Peyer's patch (tissue), 4 donors: Measurements from ENCODE around the gene SLC5A11. TPM values are rescaled to one million over a fixed set of nuclear protein-coding genes. Genes with fewer than 3 reads are reported as not detected.

ENCODE experiments used
- DNase-seq, 3 donors: peaks; one replicate each; pipeline ENCODE4 v3.0.0-alpha.2; 2017 to 2019
- H3K27ac ChIP-seq, 4 donors: fragments of 200-600 bp; sonication (generic); one replicate each; pipeline ENCODE4 v1.5.1; 2016 to 2019
- H3K27me3 ChIP-seq, 2 donors: fragments of 200-600 bp; sonication (generic); one replicate each; pipeline ENCODE4 v1.5.1; 2019
- H3K36me3 ChIP-seq, 3 donors: fragments of 200-600 bp; sonication (generic); one replicate each; pipeline ENCODE4 v1.5.1; 2016 to 2019
- H3K4me1 ChIP-seq, 4 donors: fragments of 200-600 bp; sonication (generic); one replicate each; pipeline ENCODE4 v1.5.1; 2016 to 2019
- H3K4me3 ChIP-seq, 4 donors: fragments of 200-600 bp; sonication (generic); 1 replicate in 3 of 4; 2 replicates in 1 of 4; pipeline ENCODE4 v1.5.1; 2016 to 2019; ENCODE audit warnings: mild to moderate bottlenecking in 1 of 4
- H3K9me3 ChIP-seq, 4 donors: fragments of 200-600 bp; sonication (generic); one replicate each; pipeline ENCODE4 v1.5.1; 2016 to 2019; ENCODE audit warnings: mild to moderate bottlenecking in 1 of 4
- POLR2A ChIP-seq, 2 donors: fragments of 450-650 bp; IDR thresholded peaks; one replicate each; pipeline ENCODE4 v1.5.1; 2017; ENCODE audit warnings: antibody characterized with exemption in 2 of 2, mild to moderate bottlenecking in 2 of 2, moderate library complexity in 2 of 2
- total RNA-seq, 4 donors: library from RNA; depleted of rRNA; stranded (reverse); fragments of >200 nt; gene quantifications; one replicate each; pipeline ENCODE4 v1.1.0, GENCODE V29; 2016
- TF ChIP-seq, protein P1 (sequence below), 6 experiments: fragments of 450-650 bp in 4 of 6; fragments of 200-600 bp in 2 of 6; sonication (generic) in 1 of 6; IDR thresholded peaks; one replicate each; pipeline ENCODE4 v1.5.1; 2017 to 2019; ENCODE audit warnings: antibody characterized with exemption in 6 of 6, mild to moderate bottlenecking in 3 of 6, moderate library complexity in 1 of 6

The SLC5A11 gene
- total RNA-seq, 4 donors from 2014 or later: 1.7 to 138 (median 88.6) TPM

- Histone ChIP-seq H3K27me3 (no peaks in the 10 kb centered on the region), H3K27ac (no peak overlapping the region), H3K4me1 (peaks cover 0 to 22% (median 0%) of the 10 kb centered on the region in 4 donors), H3K36me3 (no peaks in the 10 kb centered on the region), H3K9me3 (no peaks in the 10 kb centered on the region), H3K4me3 (no peak overlapping the region)
- no peak for TF ChIP-seq POLR2A (IDR thresholded peaks at IDR 0.05)
- TF ChIP-seq, protein P1, sequence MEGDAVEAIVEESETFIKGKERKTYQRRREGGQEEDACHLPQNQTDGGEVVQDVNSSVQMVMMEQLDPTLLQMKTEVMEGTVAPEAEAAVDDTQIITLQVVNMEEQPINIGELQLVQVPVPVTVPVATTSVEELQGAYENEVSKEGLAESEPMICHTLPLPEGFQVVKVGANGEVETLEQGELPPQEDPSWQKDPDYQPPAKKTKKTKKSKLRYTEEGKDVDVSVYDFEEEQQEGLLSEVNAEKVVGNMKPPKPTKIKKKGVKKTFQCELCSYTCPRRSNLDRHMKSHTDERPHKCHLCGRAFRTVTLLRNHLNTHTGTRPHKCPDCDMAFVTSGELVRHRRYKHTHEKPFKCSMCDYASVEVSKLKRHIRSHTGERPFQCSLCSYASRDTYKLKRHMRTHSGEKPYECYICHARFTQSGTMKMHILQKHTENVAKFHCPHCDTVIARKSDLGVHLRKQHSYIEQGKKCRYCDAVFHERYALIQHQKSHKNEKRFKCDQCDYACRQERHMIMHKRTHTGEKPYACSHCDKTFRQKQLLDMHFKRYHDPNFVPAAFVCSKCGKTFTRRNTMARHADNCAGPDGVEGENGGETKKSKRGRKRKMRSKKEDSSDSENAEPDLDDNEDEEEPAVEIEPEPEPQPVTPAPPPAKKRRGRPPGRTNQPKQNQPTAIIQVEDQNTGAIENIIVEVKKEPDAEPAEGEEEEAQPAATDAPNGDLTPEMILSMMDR (IDR thresholded peaks at IDR 0.05): no peak
- no peak for DNase-seq
Measured at GRCh38 chr16:24851700-24852099, 5.9 kb downstream of the SLC5A11 start.

DNA sequence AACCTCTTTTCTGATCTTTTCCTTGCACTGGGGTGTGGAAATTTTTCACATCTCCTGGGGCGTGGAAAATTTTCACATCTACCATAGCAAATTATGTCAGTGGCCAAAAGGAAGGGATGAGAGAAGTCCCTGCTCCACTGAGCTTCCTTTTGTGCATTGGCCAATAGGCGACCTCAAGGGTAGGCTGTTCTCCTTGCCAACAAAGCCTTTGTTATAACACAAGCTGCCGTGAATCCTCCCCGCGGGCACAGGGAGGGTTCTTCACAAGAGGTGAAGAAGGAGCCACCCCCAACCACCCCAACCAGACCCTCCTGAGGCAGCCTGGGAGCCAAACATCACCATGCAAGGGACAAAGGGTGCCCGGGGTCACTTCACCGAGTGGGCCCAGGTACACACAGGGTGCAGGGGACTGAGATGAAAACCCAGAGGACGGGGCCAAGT, 6.5 kb downstream of the SLC5A11 start:
- no peaks in the 10 kb centered on the region for H3K27me3 ChIP-seq
- H3K4me1 ChIP-seq: peaks cover 0 to 22% (median 0%) of the 10 kb centered on the region in 4 donors
- H3K4me3 ChIP-seq: no peak overlapping the region
- DNase-seq: no peak
- no peaks in the 10 kb centered on the region for H3K36me3 ChIP-seq
- H3K9me3 ChIP-seq: no peaks in the 10 kb centered on the region
- no peak overlapping the region for H3K27ac ChIP-seq
- TF ChIP-seq POLR2A (IDR thresholded peaks at IDR 0.05): no peak
- TF ChIP-seq, protein P1 (IDR thresholded peaks at IDR 0.05): no peak

- Histone ChIP-seq H3K4me3 (no peak overlapping the region), H3K36me3 (no peaks in the 10 kb centered on the region), H3K27ac (no peak overlapping the region), H3K9me3 (no peaks in the 10 kb centered on the region), H3K27me3 (no peaks in the 10 kb centered on the region), H3K4me1 (peaks cover 0 to 22% (median 0%) of the 10 kb centered on the region in 4 donors)
- DNase-seq: no peak
- no peak for TF ChIP-seq POLR2A (IDR thresholded peaks at IDR 0.05)
- TF ChIP-seq, protein P1 (IDR thresholded peaks at IDR 0.05): no peak
Measured at GRCh38 chr16:24853169-24853824, 7.5 kb downstream of the SLC5A11 start.

DNA sequence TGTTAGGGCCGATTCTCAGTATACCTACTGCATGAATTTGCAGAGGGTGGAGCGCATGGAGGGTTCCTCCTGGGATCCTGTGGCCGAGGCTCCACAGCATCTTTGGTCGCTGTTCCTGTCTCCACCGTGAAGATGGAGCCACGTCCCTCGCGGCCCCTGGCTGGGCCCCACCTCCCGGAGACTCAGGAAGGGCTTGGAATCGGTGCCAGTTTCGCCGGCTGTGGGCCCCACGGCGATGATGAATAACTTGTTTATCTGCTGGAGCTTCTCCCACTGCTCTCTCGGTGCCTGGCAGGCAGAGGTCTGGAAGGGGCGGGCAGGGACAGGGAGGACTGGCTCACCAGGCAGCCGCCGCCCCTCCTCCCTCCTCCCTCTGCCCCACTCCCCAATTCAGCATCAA, 8.1 kb downstream of the SLC5A11 start:
- no peaks in the 10 kb centered on the region for H3K9me3 ChIP-seq
- H3K4me3 ChIP-seq: no peak overlapping the region
- no peak for DNase-seq
- H3K4me1 ChIP-seq: peaks cover 0 to 22% (median 0%) of the 10 kb centered on the region in 4 donors
- H3K27ac ChIP-seq: no peak overlapping the region
- H3K36me3 ChIP-seq: no peaks in the 10 kb centered on the region
- TF ChIP-seq POLR2A (IDR thresholded peaks at IDR 0.05): no peak
- TF ChIP-seq, protein P1 (IDR thresholded peaks at IDR 0.05): no peak
- no peaks in the 10 kb centered on the region for H3K27me3 ChIP-seq

GRCh38 chr16:24854607-24855171, 8.9 kb downstream of the SLC5A11 start:
- TF ChIP-seq, protein P1 (IDR thresholded peaks at IDR 0.05): no peak
- H3K36me3 ChIP-seq: no peaks in the 10 kb centered on the region
- no peak for DNase-seq
- no peaks in the 10 kb centered on the region for H3K27me3 ChIP-seq
- no peak overlapping the region for H3K27ac ChIP-seq
- H3K4me1 ChIP-seq: peaks cover 0 to 22% (median 0%) of the 10 kb centered on the region in 4 donors
- no peaks in the 10 kb centered on the region for H3K9me3 ChIP-seq
- no peak overlapping the region for H3K4me3 ChIP-seq
